GM20000 (cell line): ENCODE measurements around the gene HNRNPUL1.

Experiments used
- DNase-seq: peaks from one replicate; pipeline ENCODE4 v3.0.0; 2012; ENCODE audit warnings: low spot score
- TF ChIP-seq, protein P1 (sequence below): IDR thresholded peaks from 2 replicates; pipeline ENCODE4 v1.5.1; 2012; ENCODE audit warnings: mild to moderate bottlenecking, control low read depth; ENCODE audit errors: extremely low read depth, missing control alignments

The HNRNPUL1 gene

GRCh38 chr19:41311072-41311471 lies 46.9 kb downstream of the HNRNPUL1 start:
- DNase-seq: no peak
- TF ChIP-seq, protein P1, sequence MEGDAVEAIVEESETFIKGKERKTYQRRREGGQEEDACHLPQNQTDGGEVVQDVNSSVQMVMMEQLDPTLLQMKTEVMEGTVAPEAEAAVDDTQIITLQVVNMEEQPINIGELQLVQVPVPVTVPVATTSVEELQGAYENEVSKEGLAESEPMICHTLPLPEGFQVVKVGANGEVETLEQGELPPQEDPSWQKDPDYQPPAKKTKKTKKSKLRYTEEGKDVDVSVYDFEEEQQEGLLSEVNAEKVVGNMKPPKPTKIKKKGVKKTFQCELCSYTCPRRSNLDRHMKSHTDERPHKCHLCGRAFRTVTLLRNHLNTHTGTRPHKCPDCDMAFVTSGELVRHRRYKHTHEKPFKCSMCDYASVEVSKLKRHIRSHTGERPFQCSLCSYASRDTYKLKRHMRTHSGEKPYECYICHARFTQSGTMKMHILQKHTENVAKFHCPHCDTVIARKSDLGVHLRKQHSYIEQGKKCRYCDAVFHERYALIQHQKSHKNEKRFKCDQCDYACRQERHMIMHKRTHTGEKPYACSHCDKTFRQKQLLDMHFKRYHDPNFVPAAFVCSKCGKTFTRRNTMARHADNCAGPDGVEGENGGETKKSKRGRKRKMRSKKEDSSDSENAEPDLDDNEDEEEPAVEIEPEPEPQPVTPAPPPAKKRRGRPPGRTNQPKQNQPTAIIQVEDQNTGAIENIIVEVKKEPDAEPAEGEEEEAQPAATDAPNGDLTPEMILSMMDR: no peak

- DNase-seq: no peak
These were observed 47.4 kb downstream of the HNRNPUL1 start for GRCh38 chr19:41311613-41312012.

DNA sequence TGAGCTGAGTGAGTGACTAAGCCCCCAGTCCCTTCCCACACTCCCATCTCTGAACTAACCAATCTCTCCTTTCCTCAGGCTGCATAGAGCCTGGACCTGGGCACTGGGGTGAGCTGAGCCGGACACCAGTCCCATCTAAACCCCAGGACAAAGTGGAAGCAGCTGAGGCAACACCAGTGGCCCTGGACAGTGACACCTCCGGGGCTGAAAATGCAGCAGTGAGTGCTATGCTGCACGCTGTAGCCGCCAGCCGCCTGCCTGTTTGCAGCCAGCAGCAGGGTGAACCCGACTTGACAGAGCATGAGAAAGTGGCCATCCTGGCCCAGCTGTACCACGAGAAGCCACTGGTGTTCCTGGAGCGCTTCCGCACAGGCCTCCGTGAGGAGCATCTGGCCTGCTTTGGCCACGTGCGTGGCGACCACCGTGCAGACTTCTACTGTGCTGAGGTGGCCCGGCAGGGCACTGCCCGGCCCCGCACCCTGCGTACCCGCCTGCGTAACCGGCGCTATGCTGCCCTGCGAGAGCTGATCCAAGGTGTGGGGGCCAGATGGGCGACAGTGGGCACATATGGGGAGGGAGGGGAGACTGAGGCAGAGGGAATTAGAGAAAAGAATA lies 52.2 kb downstream of the HNRNPUL1 start:
- no peak for DNase-seq
- TF ChIP-seq, protein P1: no peak

More at GRCh38 chr19:41311613-41312012, 47.4 kb downstream of the HNRNPUL1 start:
- TF ChIP-seq, protein P1: no peak

GRCh38 chr19:41318696-41319499 lies 54.7 kb downstream of the HNRNPUL1 start:
- TF ChIP-seq, protein P1: no peak
- DNase-seq: no peak

DNA sequence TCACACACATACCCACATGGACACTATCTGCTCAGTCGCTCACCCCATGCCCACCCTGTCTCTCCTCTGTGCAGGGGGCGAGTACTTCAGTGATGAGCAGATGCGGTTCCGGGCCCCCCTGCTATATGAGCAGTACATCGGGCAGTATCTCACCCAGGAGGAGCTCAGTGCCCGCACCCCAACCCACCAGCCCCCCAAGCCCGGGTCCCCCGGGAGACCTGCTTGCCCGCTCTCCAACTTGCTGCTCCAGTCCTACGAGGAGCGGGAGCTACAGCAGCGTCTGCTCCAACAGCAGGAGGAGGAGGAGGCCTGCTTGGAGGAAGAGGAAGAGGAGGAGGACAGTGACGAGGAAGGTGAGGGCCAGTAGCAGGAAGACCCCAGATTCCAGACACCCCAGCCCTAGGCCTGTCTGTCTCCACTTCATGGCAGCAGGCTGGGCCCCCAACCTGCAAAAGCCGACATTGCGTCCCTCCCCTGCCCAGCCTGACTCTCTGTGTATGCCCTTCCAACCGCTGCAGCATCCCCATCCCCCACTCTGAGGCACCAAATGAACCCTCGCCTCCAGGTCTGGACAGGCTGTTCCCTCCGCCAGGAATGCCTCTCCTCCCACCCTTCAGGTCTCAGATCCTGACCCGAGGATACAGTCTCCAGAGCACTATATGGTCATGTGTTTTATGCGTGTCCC lies 55.5 kb downstream of the HNRNPUL1 start:
- TF ChIP-seq, protein P1: no peak

GRCh38 chr19:41320185-41320518 lies 56.0 kb downstream of the HNRNPUL1 start:
- TF ChIP-seq, protein P1: no peak

More for the DNA sequence above, 55.5 kb downstream of the HNRNPUL1 start:
- DNase-seq: no peak

GRCh38 chr19:41320568-41320967 lies 56.4 kb downstream of the HNRNPUL1 start:
- no peak for DNase-seq
- TF ChIP-seq, protein P1: no peak

More at GRCh38 chr19:41320185-41320518, 56.0 kb downstream of the HNRNPUL1 start:
- DNase-seq: no peak
